ENCODE results near the gene LRP4.

LRP4 gene

DNA sequence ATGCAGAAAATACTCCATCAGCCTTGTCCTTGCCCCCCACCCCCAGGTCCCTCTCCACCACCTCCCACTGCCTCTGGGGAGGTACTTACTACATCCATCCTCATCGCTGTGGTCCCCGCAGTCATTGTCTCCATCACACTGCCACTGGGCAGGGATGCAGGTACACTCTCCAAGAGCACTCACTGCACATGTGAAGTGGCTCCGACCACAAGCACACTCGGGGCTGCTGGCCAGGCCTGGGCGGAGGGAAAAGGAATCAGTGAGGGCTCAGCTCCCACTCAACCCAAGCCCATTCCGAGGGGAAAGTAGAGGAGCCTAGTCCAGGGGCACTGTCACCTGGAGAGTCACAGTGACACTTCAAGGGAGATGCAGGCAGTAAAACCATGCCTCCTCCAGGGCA lies 15.7 kb downstream of the LRP4 start:
- ChIA-PET CTCF (interaction anchor here (0.6 kb wide), 3 partner anchors 10 to 278 kb away, joined by 3 read pairs; no protein-coding TSS in a partner anchor), POLR2A (no interaction called here)
- no peaks in the 10 kb centered on the region for H3K9me3 ChIP-seq (ENCODE audit: control insufficient read depth, insufficient read depth, low read depth, low read length)
- 0 out of 2 replicates have a peak, but pooled peaks cover 4% of the 10 kb centered on the region for H3K4me1 ChIP-seq (ENCODE audit: control insufficient read depth, insufficient read depth, low read length)
- TF ChIP-seq ZNF473 (tag by site-specific recombination; IDR thresholded peaks at IDR 0.05) (no peak), ZBTB20 (tag by site-specific recombination; IDR thresholded peaks at IDR 0.05) (no peak), ZNF239 (tag by site-specific recombination; IDR thresholded peaks at IDR 0.05) (no peak), ZNF112 (tag by site-specific recombination; IDR thresholded peaks at IDR 0.05) (no peak), ZNF549 (tag by site-specific recombination; IDR thresholded peaks at IDR 0.05) (no peak), ZNF394 (tag by site-specific recombination; IDR thresholded peaks at IDR 0.05; ENCODE audit: borderline replicate concordance) (no peak), ZNF214 (tag by site-specific recombination; IDR thresholded peaks at IDR 0.05; ENCODE audit: borderline replicate concordance) (no peak)
- no peak overlapping the region for H3K27ac ChIP-seq (ENCODE audit: extremely low read depth, low read depth, low read length)
- peaks cover 0 to 21% of the 10 kb centered on the region in 2 experiments; a peak in 2 of 3 replicates for H3K36me3 ChIP-seq (ENCODE audit: control insufficient read depth in 2 of 2, insufficient read depth in 1 of 2, low read length in 2 of 2)
- H3K4me3 ChIP-seq (ENCODE audit: low read depth, low read length), result no peak overlapping the region

DNA sequence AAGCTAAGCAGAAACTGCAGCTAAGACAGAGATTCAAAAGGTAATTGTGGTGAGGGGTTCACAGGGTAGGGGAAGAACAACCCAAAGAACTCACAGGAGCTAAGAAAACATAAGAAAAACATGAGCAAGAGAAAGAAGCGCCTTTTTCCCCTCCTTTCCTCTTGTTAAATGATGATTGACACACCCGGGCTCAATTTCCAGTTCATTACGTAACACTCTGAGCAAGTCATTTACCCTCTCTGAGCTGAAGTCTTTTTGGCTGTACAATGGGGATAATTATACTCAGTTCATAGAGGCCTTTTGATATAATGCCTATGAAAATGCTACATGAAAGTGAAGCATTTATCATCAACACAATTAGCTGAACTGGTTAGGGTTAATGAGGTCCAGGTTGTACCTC lies 17.2 kb downstream of the LRP4 start:
- H3K4me3 ChIP-seq (ENCODE audit: low read depth, low read length), result no peak overlapping the region
- peaks cover 0 to 28% of the 10 kb centered on the region in 2 experiments; a peak in 2 of 3 replicates for H3K36me3 ChIP-seq (ENCODE audit: control insufficient read depth in 2 of 2, insufficient read depth in 1 of 2, low read length in 2 of 2)
- POLR2A ChIA-PET, result no interaction called here
- no peaks in the 10 kb centered on the region for H3K4me1 ChIP-seq (ENCODE audit: control insufficient read depth, insufficient read depth, low read length)
- CTCF ChIA-PET, result interaction anchor here (0.9 kb wide), 1 partner anchor 252 kb away, joined by 5 read pairs; no protein-coding TSS in a partner anchor
- no peaks in the 10 kb centered on the region for H3K9me3 ChIP-seq (ENCODE audit: control insufficient read depth, insufficient read depth, low read depth, low read length)
- no peak overlapping the region for H3K27ac ChIP-seq (ENCODE audit: extremely low read depth, low read depth, low read length)
- no peak for TF ChIP-seq MYNN (tag by site-specific recombination; IDR thresholded peaks at IDR 0.05; ENCODE audit: borderline replicate concordance)
- TF ChIP-seq, protein P1, sequence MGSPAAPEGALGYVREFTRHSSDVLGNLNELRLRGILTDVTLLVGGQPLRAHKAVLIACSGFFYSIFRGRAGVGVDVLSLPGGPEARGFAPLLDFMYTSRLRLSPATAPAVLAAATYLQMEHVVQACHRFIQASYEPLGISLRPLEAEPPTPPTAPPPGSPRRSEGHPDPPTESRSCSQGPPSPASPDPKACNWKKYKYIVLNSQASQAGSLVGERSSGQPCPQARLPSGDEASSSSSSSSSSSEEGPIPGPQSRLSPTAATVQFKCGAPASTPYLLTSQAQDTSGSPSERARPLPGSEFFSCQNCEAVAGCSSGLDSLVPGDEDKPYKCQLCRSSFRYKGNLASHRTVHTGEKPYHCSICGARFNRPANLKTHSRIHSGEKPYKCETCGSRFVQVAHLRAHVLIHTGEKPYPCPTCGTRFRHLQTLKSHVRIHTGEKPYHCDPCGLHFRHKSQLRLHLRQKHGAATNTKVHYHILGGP (tag by site-specific recombination; IDR thresholded peaks at IDR 0.05), result no peak
- TF ChIP-seq SCRT2 (tag by site-specific recombination; IDR thresholded peaks at IDR 0.05), result 0 out of 2 replicates have a peak, but pooled peaks have one; percentile 11

DNA sequence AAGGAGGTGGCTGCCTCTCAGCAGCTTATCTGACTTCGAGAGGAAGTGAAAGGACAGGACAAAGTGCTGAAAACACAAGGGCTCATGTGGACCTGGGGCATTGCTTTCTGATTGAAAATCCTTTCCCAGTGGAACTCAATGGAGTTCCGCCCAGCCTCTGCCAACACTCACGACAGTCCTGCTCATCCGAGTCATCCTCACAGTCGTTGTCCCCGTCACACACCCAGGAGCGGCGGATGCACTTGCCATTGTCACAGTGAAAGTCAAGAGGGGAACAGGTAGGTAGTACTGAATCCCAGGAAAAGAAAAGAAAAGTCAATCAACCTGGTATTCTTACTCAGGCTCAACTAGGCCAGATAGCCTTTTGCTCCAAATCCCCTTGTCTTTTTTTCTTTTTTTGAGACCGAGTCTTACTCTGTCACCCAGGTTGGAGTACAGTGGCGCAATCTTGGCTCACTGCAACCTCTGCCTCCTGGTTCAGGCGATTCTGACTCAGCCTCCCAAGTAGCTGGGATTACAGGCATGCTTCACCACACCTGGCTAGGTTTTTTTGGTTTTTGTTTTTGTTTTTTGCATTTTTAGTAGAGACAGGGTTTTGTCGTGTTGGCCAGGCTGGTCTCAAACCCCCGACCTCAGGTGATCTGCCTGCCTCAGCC lies 18.1 kb downstream of the LRP4 start:
- H3K4me3 ChIP-seq (ENCODE audit: low read depth, low read length), result no peak overlapping the region
- no peaks in the 10 kb centered on the region for H3K4me1 ChIP-seq (ENCODE audit: control insufficient read depth, insufficient read depth, low read length)
- H3K27ac ChIP-seq (ENCODE audit: extremely low read depth, low read depth, low read length), result no peak overlapping the region
- ChIA-PET CTCF (interaction anchor here (0.7 to 0.9 kb wide), 2 partner anchors 19 to 252 kb away, joined by 4 to 5 read pairs; no protein-coding TSS in a partner anchor), POLR2A (no interaction called here)
- no peaks in the 10 kb centered on the region for H3K9me3 ChIP-seq (ENCODE audit: control insufficient read depth, insufficient read depth, low read depth, low read length)
- TF ChIP-seq, protein P2, sequence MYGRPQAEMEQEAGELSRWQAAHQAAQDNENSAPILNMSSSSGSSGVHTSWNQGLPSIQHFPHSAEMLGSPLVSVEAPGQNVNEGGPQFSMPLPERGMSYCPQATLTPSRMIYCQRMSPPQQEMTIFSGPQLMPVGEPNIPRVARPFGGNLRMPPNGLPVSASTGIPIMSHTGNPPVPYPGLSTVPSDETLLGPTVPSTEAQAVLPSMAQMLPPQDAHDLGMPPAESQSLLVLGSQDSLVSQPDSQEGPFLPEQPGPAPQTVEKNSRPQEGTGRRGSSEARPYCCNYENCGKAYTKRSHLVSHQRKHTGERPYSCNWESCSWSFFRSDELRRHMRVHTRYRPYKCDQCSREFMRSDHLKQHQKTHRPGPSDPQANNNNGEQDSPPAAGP (tag by site-specific recombination; IDR thresholded peaks at IDR 0.05), result no peak
- TF ChIP-seq ZNF623 (tag by site-specific recombination; IDR thresholded peaks at IDR 0.05) (no peak), ZNF366 (tag by site-specific recombination; conservative IDR thresholded peaks at IDR 0.05) (no peak)
- TF ChIP-seq, protein P3, sequence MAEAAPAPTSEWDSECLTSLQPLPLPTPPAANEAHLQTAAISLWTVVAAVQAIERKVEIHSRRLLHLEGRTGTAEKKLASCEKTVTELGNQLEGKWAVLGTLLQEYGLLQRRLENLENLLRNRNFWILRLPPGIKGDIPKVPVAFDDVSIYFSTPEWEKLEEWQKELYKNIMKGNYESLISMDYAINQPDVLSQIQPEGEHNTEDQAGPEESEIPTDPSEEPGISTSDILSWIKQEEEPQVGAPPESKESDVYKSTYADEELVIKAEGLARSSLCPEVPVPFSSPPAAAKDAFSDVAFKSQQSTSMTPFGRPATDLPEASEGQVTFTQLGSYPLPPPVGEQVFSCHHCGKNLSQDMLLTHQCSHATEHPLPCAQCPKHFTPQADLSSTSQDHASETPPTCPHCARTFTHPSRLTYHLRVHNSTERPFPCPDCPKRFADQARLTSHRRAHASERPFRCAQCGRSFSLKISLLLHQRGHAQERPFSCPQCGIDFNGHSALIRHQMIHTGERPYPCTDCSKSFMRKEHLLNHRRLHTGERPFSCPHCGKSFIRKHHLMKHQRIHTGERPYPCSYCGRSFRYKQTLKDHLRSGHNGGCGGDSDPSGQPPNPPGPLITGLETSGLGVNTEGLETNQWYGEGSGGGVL (tag by site-specific recombination; IDR thresholded peaks at IDR 0.05), result no peak
- peaks cover 0 to 35% of the 10 kb centered on the region in 2 experiments; a peak in 2 of 3 replicates for H3K36me3 ChIP-seq (ENCODE audit: control insufficient read depth in 2 of 2, insufficient read depth in 1 of 2, low read length in 2 of 2)

All from HEK293 (cell line).